GM12878 (cell line): Measurements from ENCODE around the gene CSTA. TPM values are rescaled to one million over a fixed set of nuclear protein-coding genes. Genes with fewer than 3 reads are reported as not detected.

Source experiments
- ATAC-seq: fragments of 200-7000 bp; cut with Tn5 transposase; 3 replicates; pipeline ENCODE4 v1.9.1; 2020; ENCODE audit warnings: mild to moderate bottlenecking, moderate library complexity
- Bru-seq: library from RNA; stranded (reverse); fragments of 400-500 nt; gene quantifications from one replicate; lab custom pipeline; 2021; lab: Mats Ljungman, UMichigan
- BruChase-seq, 2 experiments: library from RNA; stranded (reverse); fragments of 400-500 nt; gene quantifications; one replicate each; lab custom pipeline; 2021; lab: Mats Ljungman, UMichigan
- BruUV-seq: library from RNA; stranded (reverse); fragments of 400-500 nt; replicated peaks from 2 replicates; lab custom pipeline; 2021; lab: Mats Ljungman, UMichigan
- CTCF ChIA-PET: fragments of 300-600 bp; sonication (Branson Sonifier 250); formaldehyde crosslinking; extraction: SDS; loops from one replicate; lab custom pipeline; 2021; ENCODE audit warnings: inconsistent platforms; lab: Yijun Ruan, JAX
- POLR2A ChIA-PET: fragments of 350-600 bp; formaldehyde crosslinking; extraction: SDS; loops from one replicate; lab custom pipeline; 2021; ENCODE audit warnings: inconsistent platforms; lab: Charles Lee
- RAD21 ChIA-PET: fragments of 300-600 bp; sonication (Branson Sonifier 250); formaldehyde crosslinking; loops from one replicate; lab custom pipeline; 2023; ENCODE audit warnings: antibody characterized with exemption; ENCODE audit not compliant: unreplicated experiment; lab: Charles Lee
- SMC1A ChIA-PET: fragments of 300-600 bp; sonication (Branson Sonifier 250); formaldehyde crosslinking; loops from one replicate; lab custom pipeline; 2023; ENCODE audit not compliant: unreplicated experiment, uncharacterized antibody; lab: Charles Lee
- DNase-seq: peaks from one replicate; pipeline ENCODE4 v3.0.0-alpha.2; 2011; ENCODE audit warnings: low read depth, low spot score
- FAIRE-seq: peaks from 3 replicates; lab custom pipeline; 2011; peaks lifted over from hg19 to GRCh38; lab: Jason Lieb, UNC
- H2AFZ ChIP-seq: 2 replicates; pipeline ENCODE4 v1.6.0; 2011; ENCODE audit warnings: low read depth, low read length, control low read depth; ENCODE audit not compliant: control insufficient read depth
- H3K27ac ChIP-seq: 2 replicates; pipeline ENCODE4 v1.5.1; 2011; ENCODE audit warnings: control low read depth; ENCODE audit not compliant: control insufficient read depth, insufficient read depth
- H3K27me3 ChIP-seq, 2 experiments: replicated peaks in 1 of 2; 2 replicates each; pipeline versions ENCODE4 v1.6.0 to v1.6.1; 2011; ENCODE audit warnings: low read length in 1 of 2; ENCODE audit not compliant: control insufficient read depth in 2 of 2, insufficient read depth in 2 of 2
- H3K36me3 ChIP-seq, 2 experiments: 2 replicates each; pipeline ENCODE4 v1.5.1; 2011; ENCODE audit warnings: low read length in 1 of 2; ENCODE audit not compliant: control insufficient read depth in 2 of 2, insufficient read depth in 2 of 2
- H3K4me1 ChIP-seq: 2 replicates; pipeline ENCODE4 v1.6.1; 2011; ENCODE audit warnings: mild to moderate bottlenecking, low read length, moderate library complexity, mixed read lengths; ENCODE audit not compliant: control insufficient read depth, insufficient read depth
- H3K4me2 ChIP-seq: 2 replicates; pipeline ENCODE4 v1.6.0; 2011; ENCODE audit warnings: control low read depth; ENCODE audit not compliant: control insufficient read depth, insufficient read depth
- H3K4me3 ChIP-seq: fragments of 200-600 bp; sonication (generic); 2 replicates; pipeline ENCODE4 v1.5.1; 2016
- H3K79me2 ChIP-seq: 2 replicates; pipeline ENCODE4 v1.6.0; 2011; ENCODE audit warnings: low read length; ENCODE audit not compliant: control insufficient read depth, insufficient read depth
- H3K9ac ChIP-seq: 2 replicates; pipeline ENCODE4 v1.8.0; 2011; ENCODE audit warnings: low read length, control low read depth, mixed read lengths; ENCODE audit not compliant: control insufficient read depth, insufficient read depth
- H3K9me3 ChIP-seq: replicated peaks from 3 replicates; pipeline ENCODE4 v1.5.1; 2011; ENCODE audit warnings: mild to moderate bottlenecking, low read length; ENCODE audit not compliant: control insufficient read depth, insufficient read depth
- H4K20me1 ChIP-seq: 2 replicates; pipeline ENCODE4 v1.6.0; 2011; ENCODE audit not compliant: control insufficient read depth, insufficient read depth
- ASH2L ChIP-seq: fragments of 300-600, 200-600 bp; sonication (generic); IDR thresholded peaks from 2 replicates; pipeline ENCODE4 v1.6.1; 2017; ENCODE audit warnings: low read depth, mild to moderate bottlenecking, borderline replicate concordance
- IKZF2 ChIP-seq, 2 experiments: fragments of 450-650 bp; IDR thresholded peaks; 2 replicates each; pipeline ENCODE4 v1.6.1; 2017; ENCODE audit warnings: mild to moderate bottlenecking in 2 of 2, moderate library complexity in 2 of 2
- SIX5 ChIP-seq: IDR thresholded peaks from 2 replicates; pipeline ENCODE4 v1.6.1; 2011; ENCODE audit warnings: mild to moderate bottlenecking, low read depth, low read length, moderate library complexity; ENCODE audit not compliant: severe bottlenecking
- SP1 ChIP-seq: IDR thresholded peaks from one replicate; pipeline ENCODE4 v1.6.1; 2011; ENCODE audit warnings: low read depth, low read length
- WGBS: methylation state at CpG from one replicate; pipeline ENCODE4 v1.1.6; 2016; ENCODE audit warnings: low lambda C conversion rate; ENCODE audit not compliant: insufficient replicate concordance, insufficient coverage; ENCODE audit errors: missing lambda C conversion rate; 5-methylcytosine and 5-hydroxymethylcytosine counted together
- in situ Hi-C: fragments of 300-500 bp; cut with MboI; formaldehyde crosslinking; loops from 9 replicates; pipeline ENCODE4 v1.14.3; 2018; ENCODE audit warnings: mixed read lengths
- intact Hi-C: fragments of 100-400 bp; cut with micrococcal nuclease; formaldehyde crosslinking; loops from one replicate; pipeline ENCODE4 v1.14.2; 2022; ENCODE audit not compliant: unreplicated experiment
- long read RNA-seq, 2 experiments: library from polyadenylated mRNA; unstranded; transcript quantifications; one replicate each; pipeline ENCODE4 v2.0.0, GENCODE V29; 2019 to 2020
- polyA minus RNA-seq, 3 experiments: library from RNA; depleted of rRNA, polyadenylated mRNA; stranded (reverse); fragments of >200 nt; gene quantifications; 2 replicates each; pipeline ENCODE4 v1.2.3, GENCODE V29; 2011
- polyA plus RNA-seq, 11 experiments: library from polyadenylated mRNA; depleted of rRNA in 4 of 11; unstranded in 6 of 11; stranded (reverse) in 5 of 11; fragments of >200 nt; fragmentation: Nextera tagmentation in 4 of 11; fragmentation: Illumina TruSeq in 1 of 11; extraction: Ambion mirVana in 4 of 11; extraction: Trizol in 1 of 11; gene quantifications; 1 replicate in 1 of 11; 2 replicates in 10 of 11; pipeline versions ENCODE4 v1.2.1 to v1.2.3, GENCODE V29; 2011 to 2016; ENCODE audit warnings: inconsistent platforms in 2 of 11, missing spikeins in 2 of 11, low read depth in 1 of 11
- total RNA-seq, 4 experiments: library from RNA; depleted of rRNA in 3 of 4; stranded (reverse); fragments of >200 nt in 3 of 4; fragmentation: Illumina TruSeq in 1 of 4; extraction: Trizol in 1 of 4; gene quantifications; 2 replicates each; pipeline versions ENCODE4 v1.2.1 to v1.2.3, GENCODE V29; 2013 to 2021
- TF ChIP-seq, protein P1 (sequence below): fragments of 450-650 bp; formaldehyde crosslinking; IDR thresholded peaks from 2 replicates; pipeline ENCODE4 v1.5.0; 2022; ENCODE audit warnings: mild to moderate bottlenecking, missing genetic modification characterization
- TF ChIP-seq, protein P2 (sequence below): fragments of 450-650 bp; IDR thresholded peaks from 2 replicates; pipeline ENCODE4 v1.6.1; 2018; ENCODE audit warnings: borderline replicate concordance, mild to moderate bottlenecking; ENCODE audit not compliant: partially characterized antibody

Gene CSTA, protein sequence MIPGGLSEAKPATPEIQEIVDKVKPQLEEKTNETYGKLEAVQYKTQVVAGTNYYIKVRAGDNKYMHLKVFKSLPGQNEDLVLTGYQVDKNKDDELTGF
- total RNA-seq (2013; cell fraction: nucleolus; rRNA removed), result not detected in 2 replicates
- 1.8 and 1.9 TPM in 2 replicates for total RNA-seq (2014; rRNA removed)
- total RNA-seq (2014; rRNA removed; fragmentation: Illumina TruSeq; extraction: Trizol), result 4.2 and 4.6 TPM in 2 replicates
- total RNA-seq (2021), result 1.8 and 2.1 TPM in 2 replicates
- 0.55 TPM for polyA plus RNA-seq (2011; ENCODE audit: low read depth)
- 1.9 and 3.5 TPM in 2 replicates for polyA plus RNA-seq (2011; rRNA removed)
- polyA plus RNA-seq (2011; cell fraction: cytosol; rRNA removed), result 0.39 and 0.64 TPM in 2 replicates
- 0.57 and 0.76 TPM in 2 replicates for polyA plus RNA-seq (2011; cell fraction: nucleus; rRNA removed)
- 1.1 and 2.1 TPM in 2 replicates for polyA plus RNA-seq (2012)
- polyA plus RNA-seq (2014; fragmentation: Illumina TruSeq; extraction: Trizol), result 6.7 and 15.4 TPM in 2 replicates
- 1 to 10 TPM; 2.7 to 3.9 TPM for polyA plus RNA-seq (2014; fragmentation: Nextera tagmentation; extraction: Ambion mirVana)
- polyA plus RNA-seq (2014; rRNA removed), result 2.2 and 5.6 TPM in 2 replicates
- polyA plus RNA-seq (2016; fragmentation: Nextera tagmentation; extraction: Ambion mirVana), result 1 to 10 TPM; 3.1 to 3.7 TPM
- not detected in 2 replicates for polyA minus RNA-seq (2011; rRNA and poly(A)+ RNA removed)
- not detected in 2 replicates for polyA minus RNA-seq (2011; cell fraction: cytosol; rRNA and poly(A)+ RNA removed)
- polyA minus RNA-seq (2011; cell fraction: nucleus; rRNA and poly(A)+ RNA removed), result not detected in 2 replicates
- percentile 36 among the genes with signal in this experiment for Bru-seq, nascent RNA
- BruChase-seq, experiment 1, labeled RNA remaining after a 6-hour chase, result percentile 23 among the genes with signal in this experiment
- percentile 23 among the genes with signal in this experiment for BruChase-seq, experiment 2, labeled RNA remaining after a 2-hour chase
- long read RNA-seq, experiment 1, transcript CSTA-201 (3 exons, 751 nt), result major isoform, 9 of 9 reads
- long read RNA-seq, experiment 1, partial matches to known transcripts, result 0 of 9 reads
- long read RNA-seq, experiment 1, other reads (novel, unspliced or antisense), result 0 of 9 reads
- long read RNA-seq, experiment 2, transcript CSTA-201 (3 exons, 751 nt), result major isoform, 11 of 12 reads
- long read RNA-seq, experiment 2, partial matches to known transcripts, result 0 of 12 reads
- long read RNA-seq, experiment 2, other reads (novel, unspliced or antisense), result 1 of 12 reads

DNA sequence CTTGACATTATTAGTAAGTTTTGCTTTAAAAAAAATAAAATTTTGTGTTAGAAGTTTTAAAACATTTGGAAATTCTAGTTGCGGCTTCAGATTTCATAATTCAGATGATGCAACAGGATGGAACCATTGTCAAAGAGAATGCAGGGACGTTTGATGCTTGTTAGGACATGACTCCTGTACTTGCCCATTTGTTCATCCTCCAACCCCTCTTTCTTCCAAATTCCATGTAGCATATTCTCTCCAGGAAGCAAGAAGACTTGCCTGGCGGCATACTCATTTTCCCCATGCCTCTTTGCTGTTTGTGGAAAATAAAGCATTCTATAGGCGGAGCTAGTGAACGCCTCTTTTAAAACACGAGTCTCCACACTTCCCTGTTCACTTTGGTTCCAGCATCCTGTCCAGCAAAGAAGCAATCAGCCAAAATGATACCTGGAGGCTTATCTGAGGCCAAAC lies at the start of gene CSTA:
TSS of gene CSTA (plus strand) at position 378 of the 453 bp plus-strand sequence. CDS start at position 423, 45 bp downstream.
- intact Hi-C loops (no loop called here), in situ Hi-C loops (no loop called here)
- ChIA-PET POLR2A (interaction anchor here (1.0 to 1.4 kb wide), 5 partner anchors 13 to 60 kb away, joined by 3 to 5 read pairs (median 3); partner anchors contain the start of gene FAM162A), SMC1A (interaction anchor here (0.7 to 3.4 kb wide), 9 partner anchors 11 to 288 kb away, joined by 3 to 25 read pairs (median 4); partner anchors contain the start of gene FAM162A), RAD21 (interaction anchor here (0.8 to 2.0 kb wide), 3 partner anchors 19 to 40 kb away, joined by 3 to 6 read pairs (median 4); no protein-coding TSS in a partner anchor), CTCF (interaction anchor here (1.0 to 2.4 kb wide), 4 partner anchors 19 to 222 kb away, joined by 3 to 15 read pairs (median 5); no protein-coding TSS in a partner anchor)
- FAIRE-seq (no peak), DNase-seq (no peak), ATAC-seq (no peak)
- Histone ChIP-seq H3K79me2 (no peaks in the 10 kb centered on the region), H3K27me3 (no peaks in the 10 kb centered on the region), H3K9me3 (no peaks in the 10 kb centered on the region; the same call in 2 of the 3 replicates), H3K4me3 (no peak within 1 kb of the TSS), H3K27ac (no peak within 1 kb of the TSS), H3K36me3 (no peaks in the 10 kb centered on the region), H3K4me2 (peak within 1 kb of the TSS; percentile 47), H3K4me1 (peaks cover 37% of the 10 kb centered on the region), H2AFZ (peak within 1 kb of the TSS; percentile 26), H3K9ac (no peak within 1 kb of the TSS), H4K20me1 (no peaks in the 10 kb centered on the region)
- 67% methylated on average over 6 of the region's 6 CpGs for WGBS
- BruUV-seq, result no TSS peak
- TF ChIP-seq, protein P1, sequence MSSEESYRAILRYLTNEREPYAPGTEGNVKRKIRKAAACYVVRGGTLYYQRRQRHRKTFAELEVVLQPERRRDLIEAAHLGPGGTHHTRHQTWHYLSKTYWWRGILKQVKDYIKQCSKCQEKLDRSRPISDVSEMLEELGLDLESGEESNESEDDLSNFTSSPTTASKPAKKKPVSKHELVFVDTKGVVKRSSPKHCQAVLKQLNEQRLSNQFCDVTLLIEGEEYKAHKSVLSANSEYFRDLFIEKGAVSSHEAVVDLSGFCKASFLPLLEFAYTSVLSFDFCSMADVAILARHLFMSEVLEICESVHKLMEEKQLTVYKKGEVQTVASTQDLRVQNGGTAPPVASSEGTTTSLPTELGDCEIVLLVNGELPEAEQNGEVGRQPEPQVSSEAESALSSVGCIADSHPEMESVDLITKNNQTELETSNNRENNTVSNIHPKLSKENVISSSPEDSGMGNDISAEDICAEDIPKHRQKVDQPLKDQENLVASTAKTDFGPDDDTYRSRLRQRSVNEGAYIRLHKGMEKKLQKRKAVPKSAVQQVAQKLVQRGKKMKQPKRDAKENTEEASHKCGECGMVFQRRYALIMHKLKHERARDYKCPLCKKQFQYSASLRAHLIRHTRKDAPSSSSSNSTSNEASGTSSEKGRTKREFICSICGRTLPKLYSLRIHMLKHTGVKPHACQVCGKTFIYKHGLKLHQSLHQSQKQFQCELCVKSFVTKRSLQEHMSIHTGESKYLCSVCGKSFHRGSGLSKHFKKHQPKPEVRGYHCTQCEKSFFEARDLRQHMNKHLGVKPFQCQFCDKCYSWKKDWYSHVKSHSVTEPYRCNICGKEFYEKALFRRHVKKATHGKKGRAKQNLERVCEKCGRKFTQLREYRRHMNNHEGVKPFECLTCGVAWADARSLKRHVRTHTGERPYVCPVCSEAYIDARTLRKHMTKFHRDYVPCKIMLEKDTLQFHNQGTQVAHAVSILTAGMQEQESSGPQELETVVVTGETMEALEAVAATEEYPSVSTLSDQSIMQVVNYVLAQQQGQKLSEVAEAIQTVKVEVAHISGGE (CRISPR knock-in tag), result no peak
- TF ChIP-seq, protein P2, sequence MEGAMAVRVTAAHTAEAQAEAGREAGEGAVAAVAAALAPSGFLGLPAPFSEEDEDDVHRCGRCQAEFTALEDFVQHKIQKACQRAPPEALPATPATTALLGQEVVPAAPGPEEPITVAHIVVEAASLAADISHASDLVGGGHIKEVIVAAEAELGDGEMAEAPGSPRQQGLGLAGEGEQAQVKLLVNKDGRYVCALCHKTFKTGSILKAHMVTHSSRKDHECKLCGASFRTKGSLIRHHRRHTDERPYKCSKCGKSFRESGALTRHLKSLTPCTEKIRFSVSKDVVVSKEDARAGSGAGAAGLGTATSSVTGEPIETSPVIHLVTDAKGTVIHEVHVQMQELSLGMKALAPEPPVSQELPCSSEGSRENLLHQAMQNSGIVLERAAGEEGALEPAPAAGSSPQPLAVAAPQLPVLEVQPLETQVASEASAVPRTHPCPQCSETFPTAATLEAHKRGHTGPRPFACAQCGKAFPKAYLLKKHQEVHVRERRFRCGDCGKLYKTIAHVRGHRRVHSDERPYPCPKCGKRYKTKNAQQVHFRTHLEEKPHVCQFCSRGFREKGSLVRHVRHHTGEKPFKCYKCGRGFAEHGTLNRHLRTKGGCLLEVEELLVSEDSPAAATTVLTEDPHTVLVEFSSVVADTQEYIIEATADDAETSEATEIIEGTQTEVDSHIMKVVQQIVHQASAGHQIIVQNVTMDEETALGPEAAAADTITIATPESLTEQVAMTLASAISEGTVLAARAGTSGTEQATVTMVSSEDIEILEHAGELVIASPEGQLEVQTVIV, result no peak
- TF ChIP-seq SP1 (no peak), ASH2L (no peak), SIX5 (no peak), IKZF2 (IDR thresholded peaks at IDR 0.05) (no peak)
